OCI-LY3 (cell line): ENCODE data around the gene ARPC1B.
"Not testable (repeated sequence)": the region's sequence is repeated elsewhere in the genome, so short reads cannot be mapped to it uniquely, and the experiment has no call there.

Experiments
- H2AFZ ChIP-seq: fragments of 200-600, 300-600 bp; shearing (Covaris generic); 2 replicates; pipeline ENCODE4 v1.6.0; 2014; ENCODE audit warnings: antibody characterized with exemption, low read depth, low read length
- H3K27ac ChIP-seq: fragments of 200-600, 300-600 bp; sonication (generic); 2 replicates; pipeline ENCODE4 v1.5.1; 2014; ENCODE audit warnings: mild to moderate bottlenecking, low read length, moderate library complexity, mixed read lengths
- H3K27me3 ChIP-seq: fragments of 200-600, 300-600 bp; sonication (generic); 2 replicates; pipeline ENCODE4 v1.6.1; 2014; ENCODE audit warnings: low read depth, low read length, mixed read lengths
- H3K36me3 ChIP-seq: fragments of 200-600, 300-600 bp; sonication (generic); replicated peaks from 2 replicates; pipeline ENCODE3; 2014; ENCODE audit warnings: low read depth, low read length, mixed read lengths
- H3K4me1 ChIP-seq: fragments of 300-600, 200-600 bp; sonication (generic); 2 replicates; pipeline ENCODE4 v1.6.1; 2014; ENCODE audit warnings: low read length, mixed read lengths
- H3K4me2 ChIP-seq: fragments of 200-600, 300-600 bp; sonication (generic); 2 replicates; pipeline ENCODE4 v1.6.1; 2014; ENCODE audit warnings: low read length, mixed read lengths
- H3K4me3 ChIP-seq: fragments of 300-600, 200-600 bp; sonication (generic); 2 replicates; pipeline ENCODE4 v1.5.1; 2014; ENCODE audit warnings: antibody characterized with exemption, mild to moderate bottlenecking, low read length, moderate library complexity
- H3K79me2 ChIP-seq: fragments of 300-600, 200-600 bp; shearing (Covaris generic); 2 replicates; pipeline ENCODE4 v1.6.1; 2014; ENCODE audit warnings: mild to moderate bottlenecking, low read length, mixed read lengths
- H3K9ac ChIP-seq: fragments of 300-600, 200-600 bp; shearing (Covaris generic); 2 replicates; pipeline ENCODE4 v1.6.0; 2014; ENCODE audit warnings: mild to moderate bottlenecking, low read length, moderate library complexity
- H3K9me3 ChIP-seq: fragments of 200-600, 300-600 bp; shearing (Covaris generic); 2 replicates; pipeline ENCODE4 v1.6.1; 2014; ENCODE audit warnings: low read length, mixed read lengths; ENCODE audit not compliant: insufficient read depth
- H4K20me1 ChIP-seq: fragments of 200-600, 300-600 bp; sonication (generic); 2 replicates; pipeline ENCODE4 v1.6.1; 2016; ENCODE audit warnings: low read length, mixed read lengths; ENCODE audit not compliant: insufficient read depth
- CTCF ChIP-seq: fragments of 200-600, 300-600 bp; sonication (generic); IDR thresholded peaks from 2 replicates; pipeline ENCODE4 v1.5.1; 2014; ENCODE audit warnings: antibody characterized with exemption, low read length, low read depth
- EZH2phosphoT487 ChIP-seq: fragments of 200-600 bp; shearing (Covaris generic); IDR thresholded peaks from 2 replicates; pipeline ENCODE4 v1.6.1; 2018; ENCODE audit warnings: antibody characterized with exemption, mixed run types, low read depth

Gene ARPC1B

GRCh38 chr7:99357701-99358490, 16.6 kb upstream of the ARPC1B start:
- Histone ChIP-seq H3K4me1 (no peaks in the 10 kb centered on the region), H3K4me2 (no peak overlapping the region), H3K36me3 (peaks cover 29% of the 10 kb centered on the region), H3K9ac (no peak overlapping the region), H3K27me3 (no peaks in the 10 kb centered on the region), H2AFZ (no peak overlapping the region), H3K79me2 (no peaks in the 10 kb centered on the region), H3K4me3 (no peak overlapping the region), H3K9me3 (no peaks in the 10 kb centered on the region), H3K27ac (no peak overlapping the region), H4K20me1 (no peaks in the 10 kb centered on the region)
- no peak for TF ChIP-seq CTCF
- TF ChIP-seq EZH2phosphoT487: no peak

DNA sequence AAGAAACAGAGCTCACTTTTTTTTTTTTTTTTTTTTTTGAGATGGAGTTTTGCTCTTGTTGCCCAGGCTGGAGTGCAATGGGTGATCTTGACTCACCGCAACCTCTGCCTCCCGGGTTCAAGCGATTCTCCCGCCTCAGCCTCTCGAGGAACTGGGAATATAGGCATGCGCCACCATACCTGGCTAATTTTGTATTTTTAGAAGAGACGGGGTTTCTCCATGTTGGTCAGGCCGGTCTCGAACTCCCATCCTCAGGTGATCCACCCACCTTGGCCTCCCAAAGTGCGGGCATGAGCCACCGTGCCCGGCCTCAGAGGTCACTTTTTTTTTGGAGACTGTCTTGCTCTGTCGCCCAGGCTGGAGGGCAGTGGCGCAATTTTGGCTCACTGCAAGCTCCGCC, 16.0 kb upstream of the ARPC1B start:
- H3K79me2 ChIP-seq, H3K4me1 ChIP-seq, H3K9me3 ChIP-seq, H3K4me3 ChIP-seq, H3K27ac ChIP-seq, H3K27me3 ChIP-seq, H2AFZ ChIP-seq, H4K20me1 ChIP-seq, H3K9ac ChIP-seq, H3K4me2 ChIP-seq: not testable (repeated sequence)
- H3K36me3 ChIP-seq: peaks cover 31% of the 10 kb centered on the region

GRCh38 chr7:99359465-99360154, 14.9 kb upstream of the ARPC1B start:
- no peaks in the 10 kb centered on the region for H3K27me3 ChIP-seq
- no peaks in the 10 kb centered on the region for H4K20me1 ChIP-seq
- no peaks in the 10 kb centered on the region for H3K9me3 ChIP-seq
- H3K4me2 ChIP-seq: no peak overlapping the region
- no peak overlapping the region for H2AFZ ChIP-seq
- H3K79me2 ChIP-seq: no peaks in the 10 kb centered on the region
- TF ChIP-seq EZH2phosphoT487: no peak
- no peak for TF ChIP-seq CTCF
- no peak overlapping the region for H3K9ac ChIP-seq
- no peaks in the 10 kb centered on the region for H3K4me1 ChIP-seq
- H3K27ac ChIP-seq: no peak overlapping the region
- no peak overlapping the region for H3K4me3 ChIP-seq
- peaks cover 29% of the 10 kb centered on the region for H3K36me3 ChIP-seq

DNA sequence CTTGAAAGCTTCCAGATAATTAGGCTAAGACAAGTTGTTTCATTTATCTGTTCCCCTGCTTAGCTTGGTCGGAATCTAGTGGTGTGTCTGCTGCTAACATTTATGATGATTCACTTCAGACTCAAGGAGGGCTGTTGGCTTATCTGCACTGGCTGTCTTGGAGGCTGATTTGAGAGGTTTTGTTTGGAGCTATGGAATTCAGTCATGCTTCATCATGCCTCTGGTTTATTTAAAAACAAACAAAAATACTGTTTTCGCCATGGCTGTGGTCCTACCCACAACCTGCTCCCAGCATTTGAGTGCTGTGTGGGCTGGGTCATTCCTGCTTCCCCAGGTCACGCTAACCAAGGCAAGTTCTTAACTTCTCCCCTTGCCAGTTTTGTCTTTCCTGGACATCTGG, 11.7 kb upstream of the ARPC1B start:
- no peaks in the 10 kb centered on the region for H3K27me3 ChIP-seq
- TF ChIP-seq EZH2phosphoT487: no peak
- TF ChIP-seq CTCF: no peak
- H3K36me3 ChIP-seq: peaks cover 37% of the 10 kb centered on the region

More for the DNA sequence above, 11.7 kb upstream of the ARPC1B start:
- Histone ChIP-seq H3K9me3 (no peaks in the 10 kb centered on the region), H4K20me1 (no peaks in the 10 kb centered on the region), H3K27ac (no peak overlapping the region), H3K4me3 (no peak overlapping the region), H3K79me2 (no peaks in the 10 kb centered on the region), H3K4me2 (no peak overlapping the region), H3K9ac (no peak overlapping the region), H3K4me1 (no peaks in the 10 kb centered on the region), H2AFZ (no peak overlapping the region)
